Suprapubic skin (tissue), 4 donors: ENCODE measurements around the gene LCE1F. TPM values are rescaled to one million over a fixed set of nuclear protein-coding genes. Genes with fewer than 3 reads are reported as not detected.

Experiments
- DNase-seq, 2 donors: peaks; one replicate each; pipeline ENCODE4 v3.0.0-alpha.2; 2019; ENCODE audit warnings: low spot score in 2 of 2
- H3K27ac ChIP-seq: fragments of 200-600 bp; sonication (generic); one replicate; pipeline ENCODE4 v1.5.1; 2019
- H3K27me3 ChIP-seq: fragments of 200-600 bp; sonication (generic); one replicate; pipeline ENCODE4 v1.5.1; 2019
- H3K36me3 ChIP-seq: fragments of 200-600 bp; sonication (generic); one replicate; pipeline ENCODE4 v1.5.1; 2019
- H3K4me1 ChIP-seq: fragments of 200-600 bp; sonication (generic); one replicate; pipeline ENCODE4 v1.5.1; 2019
- H3K4me3 ChIP-seq: fragments of 200-600 bp; sonication (generic); one replicate; pipeline ENCODE4 v1.5.1; 2019; ENCODE audit warnings: mild to moderate bottlenecking
- H3K9me3 ChIP-seq: fragments of 200-600 bp; sonication (generic); one replicate; pipeline ENCODE4 v1.5.1; 2019
- EP300 ChIP-seq: sonication (generic); formaldehyde crosslinking; IDR thresholded peaks from one replicate; pipeline ENCODE4 v1.6.1; 2017; ENCODE audit warnings: antibody characterized with exemption
- POLR2A ChIP-seq, 2 donors: fragments of 450-650 bp; IDR thresholded peaks; one replicate each; pipeline ENCODE4 v1.6.1; 2017; ENCODE audit warnings: antibody characterized with exemption in 2 of 2, mild to moderate bottlenecking in 2 of 2, moderate library complexity in 2 of 2
- POLR2AphosphoS5 ChIP-seq, 3 donors: sonication (generic); formaldehyde crosslinking; IDR thresholded peaks; one replicate each; pipeline ENCODE4 v1.6.1; 2017; ENCODE audit warnings: antibody characterized with exemption in 3 of 3
- WGBS: methylation state at CpG from one replicate; pipeline ENCODE4 v1.1.5; 2018; 5-methylcytosine and 5-hydroxymethylcytosine counted together
- total RNA-seq, 4 donors: library from RNA; depleted of rRNA; stranded (reverse); fragments of >200 nt; gene quantifications; one replicate each; pipeline ENCODE4 v1.1.0, GENCODE V29; 2016
- TF ChIP-seq, protein P1 (sequence below), 2 donors: fragments of 200-600 bp in 1 of 2; fragments of 450-650 bp in 1 of 2; sonication (generic) in 1 of 2; IDR thresholded peaks; one replicate each; pipeline ENCODE4 v1.5.1; 2016 to 2019; ENCODE audit warnings: antibody characterized with exemption in 2 of 2, mild to moderate bottlenecking in 1 of 2, moderate library complexity in 1 of 2

The LCE1F gene
- total RNA-seq, 4 donors from 2014 or later = 23.4 to 71.3 (median 42.8) TPM; not detected in 1

DNA sequence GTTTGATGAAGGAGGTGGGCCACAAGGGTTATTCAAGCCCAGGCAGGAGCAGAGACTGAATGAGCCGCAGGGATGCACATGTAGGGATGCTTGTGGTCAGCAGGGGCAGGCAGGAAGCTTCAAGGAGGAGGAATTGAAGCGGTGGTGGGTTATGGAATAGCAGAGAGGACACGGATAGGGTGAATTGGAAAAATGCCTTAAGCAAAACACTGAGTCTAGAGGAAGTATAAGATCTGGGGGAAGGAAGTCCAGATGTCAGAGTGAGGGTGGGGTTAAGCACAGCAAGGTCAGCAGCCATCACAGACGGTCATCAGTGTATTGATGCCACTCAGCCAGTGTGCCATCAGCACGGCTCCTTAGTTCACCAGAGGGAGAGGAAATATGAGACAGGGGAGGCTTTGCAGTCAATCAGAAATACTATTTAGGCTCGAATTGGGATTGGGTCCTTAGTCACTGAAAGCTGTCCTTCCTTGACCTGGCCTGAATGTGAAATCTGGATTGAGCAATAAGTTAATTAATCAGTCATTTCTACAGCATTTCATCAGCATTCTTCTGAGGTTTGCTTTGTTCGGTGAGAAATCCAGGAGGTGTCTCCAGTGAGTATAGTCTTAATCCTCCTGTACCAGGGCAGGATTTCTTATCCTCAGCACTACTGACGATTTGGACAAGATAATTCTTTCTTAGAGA lies 6.0 kb upstream of the LCE1F start:
- no peak for TF ChIP-seq EP300
- TF ChIP-seq, protein P1, sequence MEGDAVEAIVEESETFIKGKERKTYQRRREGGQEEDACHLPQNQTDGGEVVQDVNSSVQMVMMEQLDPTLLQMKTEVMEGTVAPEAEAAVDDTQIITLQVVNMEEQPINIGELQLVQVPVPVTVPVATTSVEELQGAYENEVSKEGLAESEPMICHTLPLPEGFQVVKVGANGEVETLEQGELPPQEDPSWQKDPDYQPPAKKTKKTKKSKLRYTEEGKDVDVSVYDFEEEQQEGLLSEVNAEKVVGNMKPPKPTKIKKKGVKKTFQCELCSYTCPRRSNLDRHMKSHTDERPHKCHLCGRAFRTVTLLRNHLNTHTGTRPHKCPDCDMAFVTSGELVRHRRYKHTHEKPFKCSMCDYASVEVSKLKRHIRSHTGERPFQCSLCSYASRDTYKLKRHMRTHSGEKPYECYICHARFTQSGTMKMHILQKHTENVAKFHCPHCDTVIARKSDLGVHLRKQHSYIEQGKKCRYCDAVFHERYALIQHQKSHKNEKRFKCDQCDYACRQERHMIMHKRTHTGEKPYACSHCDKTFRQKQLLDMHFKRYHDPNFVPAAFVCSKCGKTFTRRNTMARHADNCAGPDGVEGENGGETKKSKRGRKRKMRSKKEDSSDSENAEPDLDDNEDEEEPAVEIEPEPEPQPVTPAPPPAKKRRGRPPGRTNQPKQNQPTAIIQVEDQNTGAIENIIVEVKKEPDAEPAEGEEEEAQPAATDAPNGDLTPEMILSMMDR (IDR thresholded peaks at IDR 0.05) = no peak
- no peak for TF ChIP-seq POLR2A (IDR thresholded peaks at IDR 0.05)
- TF ChIP-seq POLR2AphosphoS5 (IDR thresholded peaks at IDR 0.05) = no peak
- H3K27ac ChIP-seq = no peak overlapping the region
- no peak overlapping the region for H3K4me3 ChIP-seq
- no peak for DNase-seq
- H3K9me3 ChIP-seq = no peaks in the 10 kb centered on the region
- no peaks in the 10 kb centered on the region for H3K36me3 ChIP-seq
- WGBS = 53% methylated on average over 8 of the region's 8 CpGs
- peaks cover 3% of the 10 kb centered on the region for H3K4me1 ChIP-seq
- no peaks in the 10 kb centered on the region for H3K27me3 ChIP-seq

DNA sequence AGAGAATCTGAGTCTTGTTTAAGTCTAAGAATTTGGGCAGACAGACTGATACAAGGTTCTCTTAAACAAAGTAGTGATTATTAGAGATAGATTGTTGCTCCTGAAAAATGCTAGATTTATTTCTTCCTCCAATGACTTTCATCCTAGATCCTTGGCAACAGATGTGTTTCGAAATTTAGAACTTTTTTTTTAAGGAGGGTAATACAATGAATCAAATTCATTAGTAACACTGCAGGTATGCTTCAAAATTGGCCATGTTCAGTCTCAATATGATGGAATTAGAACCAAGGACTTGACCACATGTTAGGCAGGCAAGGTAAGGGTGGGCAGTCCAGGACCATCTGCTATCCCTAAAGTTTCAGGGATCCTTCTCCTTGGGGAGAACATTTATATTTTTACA lies 4.5 kb upstream of the LCE1F start:
- H3K9me3 ChIP-seq = no peaks in the 10 kb centered on the region
- no peaks in the 10 kb centered on the region for H3K36me3 ChIP-seq
- H3K4me3 ChIP-seq = no peak overlapping the region
- no peak for TF ChIP-seq POLR2AphosphoS5 (IDR thresholded peaks at IDR 0.05)
- no peak for TF ChIP-seq EP300
- TF ChIP-seq, protein P1 (IDR thresholded peaks at IDR 0.05) = no peak
- TF ChIP-seq POLR2A (IDR thresholded peaks at IDR 0.05) = no peak
- no peaks in the 10 kb centered on the region for H3K27me3 ChIP-seq
- 61% methylated on average over 1 of the region's 1 CpG for WGBS
- H3K4me1 ChIP-seq = peaks cover 3% of the 10 kb centered on the region
- H3K27ac ChIP-seq = no peak overlapping the region
- DNase-seq = no peak

DNA sequence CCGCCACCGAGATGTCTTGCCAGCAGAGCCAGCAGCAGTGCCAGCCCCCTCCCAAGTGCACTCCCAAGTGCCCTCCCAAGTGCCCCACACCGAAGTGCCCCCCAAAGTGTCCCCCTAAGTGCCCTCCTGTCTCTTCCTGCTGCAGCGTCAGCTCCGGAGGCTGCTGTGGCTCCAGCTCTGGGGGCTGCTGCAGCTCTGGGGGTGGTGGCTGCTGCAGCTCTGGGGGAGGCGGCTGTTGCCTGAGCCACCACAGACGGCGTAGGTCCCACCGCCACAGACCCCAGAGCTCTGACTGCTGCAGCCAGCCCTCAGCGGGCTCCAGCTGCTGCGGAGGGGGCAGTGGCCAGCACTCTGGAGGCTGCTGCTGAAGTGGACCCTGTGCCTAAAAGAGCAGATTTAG lies 1.4 kb downstream of the LCE1F start:
- TF ChIP-seq, protein P1 (IDR thresholded peaks at IDR 0.05) = no peak
- TF ChIP-seq POLR2AphosphoS5 (IDR thresholded peaks at IDR 0.05) (no peak), POLR2A (IDR thresholded peaks at IDR 0.05) (no peak), EP300 (no peak)
- no peaks in the 10 kb centered on the region for H3K4me1 ChIP-seq
- WGBS = 83% methylated on average over 10 of the region's 11 CpGs
- no peaks in the 10 kb centered on the region for H3K36me3 ChIP-seq
- H3K27ac ChIP-seq = no peak overlapping the region
- no peak overlapping the region for H3K4me3 ChIP-seq
- H3K27me3 ChIP-seq = no peaks in the 10 kb centered on the region
- H3K9me3 ChIP-seq = no peaks in the 10 kb centered on the region
- DNase-seq = no peak

GRCh38 chr1:152777510-152778137 lies 2.7 kb downstream of the LCE1F start:
- TF ChIP-seq POLR2A (IDR thresholded peaks at IDR 0.05) = no peak
- TF ChIP-seq EP300 = no peak
- TF ChIP-seq, protein P1 (IDR thresholded peaks at IDR 0.05) = no peak
- Histone ChIP-seq H3K27me3 (no peaks in the 10 kb centered on the region), H3K36me3 (no peaks in the 10 kb centered on the region), H3K27ac (no peak overlapping the region), H3K9me3 (no peaks in the 10 kb centered on the region), H3K4me1 (no peaks in the 10 kb centered on the region), H3K4me3 (no peak overlapping the region)
- no peak for DNase-seq
- WGBS = 56% methylated on average over 4 of the region's 4 CpGs

GRCh38 chr1:152783095-152783494 lies 8.2 kb downstream of the LCE1F start:
- Histone ChIP-seq H3K4me1 (no peaks in the 10 kb centered on the region), H3K4me3 (no peak overlapping the region), H3K36me3 (no peaks in the 10 kb centered on the region), H3K9me3 (no peaks in the 10 kb centered on the region), H3K27ac (no peak overlapping the region), H3K27me3 (no peaks in the 10 kb centered on the region)
- WGBS = 78% methylated on average over 2 of the region's 2 CpGs
- no peak for DNase-seq
- TF ChIP-seq EP300 = no peak
- no peak for TF ChIP-seq POLR2A (IDR thresholded peaks at IDR 0.05)
- TF ChIP-seq, protein P1 (IDR thresholded peaks at IDR 0.05) = no peak
- TF ChIP-seq POLR2AphosphoS5 (IDR thresholded peaks at IDR 0.05) = no peak
